Suprapubic skin (tissue), 4 donors: ENCODE data around the gene AVPI1. TPM values are rescaled to one million over a fixed set of nuclear protein-coding genes. Genes with fewer than 3 reads are reported as not detected.
"Not testable (repeated sequence)": the region's sequence is repeated elsewhere in the genome, so short reads cannot be mapped to it uniquely, and the experiment has no call there.

ENCODE experiments used
- DNase-seq, 2 donors: peaks; one replicate each; pipeline ENCODE4 v3.0.0-alpha.2; 2019; ENCODE audit warnings: low spot score in 2 of 2
- H3K27ac ChIP-seq: fragments of 200-600 bp; sonication (generic); one replicate; pipeline ENCODE4 v1.5.1; 2019
- H3K27me3 ChIP-seq: fragments of 200-600 bp; sonication (generic); one replicate; pipeline ENCODE4 v1.5.1; 2019
- H3K36me3 ChIP-seq: fragments of 200-600 bp; sonication (generic); one replicate; pipeline ENCODE4 v1.5.1; 2019
- H3K4me1 ChIP-seq: fragments of 200-600 bp; sonication (generic); one replicate; pipeline ENCODE4 v1.5.1; 2019
- H3K4me3 ChIP-seq: fragments of 200-600 bp; sonication (generic); one replicate; pipeline ENCODE4 v1.5.1; 2019; ENCODE audit warnings: mild to moderate bottlenecking
- H3K9me3 ChIP-seq: fragments of 200-600 bp; sonication (generic); one replicate; pipeline ENCODE4 v1.5.1; 2019
- CTCF ChIP-seq, 2 donors: fragments of 200-600 bp in 1 of 2; fragments of 450-650 bp in 1 of 2; sonication (generic) in 1 of 2; IDR thresholded peaks; one replicate each; pipeline ENCODE4 v1.5.1; 2016 to 2019; ENCODE audit warnings: antibody characterized with exemption in 2 of 2, mild to moderate bottlenecking in 1 of 2, moderate library complexity in 1 of 2
- EP300 ChIP-seq: sonication (generic); formaldehyde crosslinking; IDR thresholded peaks from one replicate; pipeline ENCODE4 v1.6.1; 2017; ENCODE audit warnings: antibody characterized with exemption
- POLR2A ChIP-seq, 2 donors: fragments of 450-650 bp; IDR thresholded peaks; one replicate each; pipeline ENCODE4 v1.6.1; 2017; ENCODE audit warnings: antibody characterized with exemption in 2 of 2, mild to moderate bottlenecking in 2 of 2, moderate library complexity in 2 of 2
- POLR2AphosphoS5 ChIP-seq, 3 donors: sonication (generic); formaldehyde crosslinking; IDR thresholded peaks; one replicate each; pipeline ENCODE4 v1.6.1; 2017; ENCODE audit warnings: antibody characterized with exemption in 3 of 3
- whole genome bisulfite sequencing: methylation state at CpG from one replicate; pipeline ENCODE4 v1.1.5; 2018; 5-methylcytosine and 5-hydroxymethylcytosine counted together
- total RNA-seq, 4 donors: library from RNA; depleted of rRNA; stranded (reverse); fragments of >200 nt; gene quantifications; one replicate each; pipeline ENCODE4 v1.1.0, GENCODE V29; 2016

Gene AVPI1
- total RNA-seq, 4 donors from 2014 or later, result 118 to 178 (median 142) TPM

- no peaks in the 10 kb centered on the region for H3K9me3 ChIP-seq
- no peak for DNase-seq
- TF ChIP-seq POLR2AphosphoS5 (IDR thresholded peaks at IDR 0.05) (no peak), POLR2A (IDR thresholded peaks at IDR 0.05) (no peak), CTCF (IDR thresholded peaks at IDR 0.05) (no peak), EP300 (no peak)
- no peaks in the 10 kb centered on the region for H3K36me3 ChIP-seq
- H3K4me1 ChIP-seq, result peaks cover 84% of the 10 kb centered on the region
- no peaks in the 10 kb centered on the region for H3K27me3 ChIP-seq
- WGBS, result 38% methylated on average over 5 of the region's 5 CpGs
- H3K4me3 ChIP-seq, result peak overlapping the region; percentile 68
- peak overlapping the region; percentile 92 for H3K27ac ChIP-seq
These were observed 2.1 kb downstream of the AVPI1 start for GRCh38 chr10:97684866-97685394.

DNA sequence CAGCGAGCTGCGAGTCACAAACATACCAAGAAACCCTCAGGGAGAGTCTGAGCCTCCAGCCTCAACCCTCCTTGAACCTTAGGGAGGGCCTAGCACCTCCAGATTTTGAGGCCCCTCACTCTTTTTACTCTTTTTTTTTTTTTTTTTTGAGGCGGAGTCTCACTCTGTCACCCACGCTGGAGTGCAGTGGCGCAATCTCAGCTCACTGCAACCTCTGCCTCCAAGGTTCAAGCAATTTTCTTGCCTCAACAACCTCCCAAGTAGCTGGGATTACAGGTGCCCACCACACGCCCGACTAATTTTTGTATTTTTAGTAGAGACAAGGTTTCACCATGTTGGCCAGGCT is 2.7 kb downstream of the AVPI1 start:
- Histone ChIP-seq H3K4me1 (peaks cover 78% of the 10 kb centered on the region), H3K27ac (peak overlapping the region; percentile 92), H3K4me3 (peak overlapping the region; percentile 68)
- 42% methylated on average over 7 of the region's 7 CpGs for WGBS
- not testable (repeated sequence) for H3K27me3 ChIP-seq, DNase-seq, H3K9me3 ChIP-seq, H3K36me3 ChIP-seq

DNA sequence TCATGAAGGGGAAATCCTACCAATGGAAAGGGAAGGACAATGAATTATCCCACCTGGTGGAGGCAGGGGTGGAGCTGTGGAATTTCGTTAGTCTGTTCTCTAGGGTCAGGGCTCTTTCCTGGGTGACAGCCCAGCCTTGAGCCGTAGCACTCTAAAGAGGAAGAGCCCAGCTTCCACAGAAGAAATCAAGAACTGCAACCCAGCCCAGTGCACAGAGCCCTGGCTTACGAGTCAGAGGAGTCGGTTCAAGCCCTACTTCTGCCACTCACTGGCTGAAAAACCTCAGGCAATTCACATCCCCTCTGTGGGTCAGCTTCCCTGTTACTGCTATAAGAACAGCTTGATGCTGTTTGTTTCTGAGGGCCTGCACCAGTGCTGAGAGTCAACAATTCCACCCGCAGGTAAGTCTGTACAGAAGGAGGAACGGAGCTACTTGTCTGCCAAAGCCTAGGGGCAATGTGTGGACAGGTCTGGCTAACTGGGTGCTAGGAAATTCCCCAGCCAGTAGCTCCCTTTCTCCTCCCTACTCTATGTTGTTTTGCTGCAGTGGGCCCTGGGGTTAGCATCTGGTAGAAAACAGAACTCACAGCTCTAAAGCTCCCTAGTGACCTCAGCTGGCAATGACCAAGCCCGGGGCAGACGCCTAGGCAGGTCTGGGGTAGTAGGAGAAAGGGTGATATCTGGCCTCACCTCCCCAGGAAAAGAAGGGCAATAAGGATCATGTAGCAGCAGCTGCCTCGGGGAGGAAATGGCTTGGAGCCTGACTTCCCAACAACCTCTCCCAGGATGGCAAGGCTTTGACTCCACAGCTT is 3.3 kb downstream of the AVPI1 start:
- DNase-seq, result no peak
- Histone ChIP-seq H3K9me3 (no peaks in the 10 kb centered on the region), H3K36me3 (peaks cover 10% of the 10 kb centered on the region), H3K4me1 (peaks cover 73% of the 10 kb centered on the region), H3K27me3 (no peaks in the 10 kb centered on the region), H3K27ac (peak overlapping the region; percentile 92), H3K4me3 (peak overlapping the region; percentile 68)
- 16% methylated on average over 5 of the region's 9 CpGs for WGBS
- TF ChIP-seq POLR2AphosphoS5 (IDR thresholded peaks at IDR 0.05) (no peak), POLR2A (IDR thresholded peaks at IDR 0.05) (no peak), EP300 (no peak), CTCF (IDR thresholded peaks at IDR 0.05) (no peak)

DNA sequence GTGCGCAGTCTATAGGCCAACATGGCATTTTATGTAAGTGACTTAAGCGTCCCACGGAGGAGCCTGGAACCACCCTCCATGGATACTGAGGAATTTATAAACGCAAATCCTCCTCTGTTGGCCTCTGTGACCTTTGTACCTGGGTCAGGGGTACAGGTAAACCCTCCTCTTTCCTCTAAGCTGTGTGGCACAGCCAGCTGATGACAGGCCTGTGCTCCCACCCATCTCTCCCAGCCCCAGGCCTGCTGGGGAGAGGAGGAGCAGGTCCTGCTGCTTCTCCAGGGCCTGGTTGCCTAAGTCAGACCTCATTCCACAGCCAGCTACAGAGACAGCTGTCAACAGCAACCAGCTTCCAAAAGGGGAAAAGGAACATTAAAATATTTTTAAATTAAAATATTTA is 5.0 kb downstream of the AVPI1 start:
- H3K9me3 ChIP-seq, result no peaks in the 10 kb centered on the region
- peaks cover 25% of the 10 kb centered on the region for H3K36me3 ChIP-seq
- DNase-seq, result no peak
- H3K27me3 ChIP-seq, result no peaks in the 10 kb centered on the region
- WGBS, result 60% methylated on average over 4 of the region's 4 CpGs
- peak overlapping the region; percentile 38 for H3K27ac ChIP-seq
- peak overlapping the region; percentile 3 for H3K4me3 ChIP-seq
- TF ChIP-seq POLR2AphosphoS5 (IDR thresholded peaks at IDR 0.05), result no peak
- TF ChIP-seq POLR2A (IDR thresholded peaks at IDR 0.05), result no peak
- TF ChIP-seq EP300, result no peak
- no peak for TF ChIP-seq CTCF (IDR thresholded peaks at IDR 0.05)
- H3K4me1 ChIP-seq, result peaks cover 69% of the 10 kb centered on the region

DNA sequence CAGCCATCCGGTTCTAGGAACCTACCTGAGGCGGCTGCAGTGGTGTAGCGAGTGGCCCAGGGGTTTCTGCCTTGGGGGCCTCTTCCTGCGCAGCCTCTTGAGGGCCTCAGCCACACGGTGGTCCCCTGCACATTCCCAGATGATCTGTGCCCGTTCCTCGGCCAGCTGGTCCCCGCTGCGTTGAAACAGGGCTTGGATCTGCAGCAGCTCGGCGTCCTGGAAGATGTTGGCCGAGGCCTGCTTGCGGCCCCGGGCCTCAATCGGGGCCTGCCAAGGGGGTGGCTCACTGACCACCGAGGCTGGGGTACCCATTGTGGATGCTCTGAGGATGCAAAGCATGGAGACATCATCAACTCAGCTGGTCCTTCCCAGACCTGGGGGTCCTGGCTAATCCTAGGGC is 7.4 kb downstream of the AVPI1 start:
- no peak for TF ChIP-seq CTCF (IDR thresholded peaks at IDR 0.05)
- no peak for TF ChIP-seq POLR2AphosphoS5 (IDR thresholded peaks at IDR 0.05)
- no peak for TF ChIP-seq EP300
- no peak for TF ChIP-seq POLR2A (IDR thresholded peaks at IDR 0.05)
- Histone ChIP-seq H3K4me1 (peaks cover 52% of the 10 kb centered on the region), H3K4me3 (no peak overlapping the region), H3K9me3 (no peaks in the 10 kb centered on the region), H3K27me3 (no peaks in the 10 kb centered on the region), H3K27ac (no peak overlapping the region), H3K36me3 (peaks cover 49% of the 10 kb centered on the region)
- WGBS, result 95% methylated on average over 11 of the region's 16 CpGs
- no peak for DNase-seq
